ENCODE results near the gene PARP15.

The PARP15 gene

GRCh38 chr3:122576174-122576940 is 1.1 kb upstream of the PARP15 start:
- TF ChIP-seq CTCF (IDR thresholded peaks at IDR 0.05): no peak

GRCh38 chr3:122578069-122578740 is 755 bp downstream of the PARP15 start:
- no peak for TF ChIP-seq CTCF (IDR thresholded peaks at IDR 0.05)

GRCh38 chr3:122580470-122580869 is 3.0 kb downstream of the PARP15 start:
- no peak for TF ChIP-seq CTCF (IDR thresholded peaks at IDR 0.05)

GRCh38 chr3:122581622-122582021 is 4.2 kb downstream of the PARP15 start:
- no peak for TF ChIP-seq CTCF (IDR thresholded peaks at IDR 0.05)

GRCh38 chr3:122582390-122582789 is 4.9 kb downstream of the PARP15 start:
- no peak for TF ChIP-seq CTCF (IDR thresholded peaks at IDR 0.05)

- no peak for TF ChIP-seq CTCF (IDR thresholded peaks at IDR 0.05)
These were observed 8.6 kb downstream of the PARP15 start for GRCh38 chr3:122586098-122586497.

- TF ChIP-seq CTCF (IDR thresholded peaks at IDR 0.05): no peak
These were observed 9.5 kb downstream of the PARP15 start for GRCh38 chr3:122586773-122587485.
